A673 (cell line): ENCODE measurements around the gene TRA2A.

Experiments used
- EZH2 ChIP-seq: fragments of 200-600 bp; sonication (generic); IDR thresholded peaks from 2 replicates; pipeline ENCODE4 v1.6.1; 2017; ENCODE audit warnings: borderline replicate concordance, low read depth, mild to moderate bottlenecking, mixed read lengths, antibody characterized with exemption, low read length; ENCODE audit not compliant: poor library complexity, severe bottlenecking
- TF ChIP-seq, protein P1 (sequence below): fragments of 300-800, 200-600 bp; sonication (generic); conservative IDR thresholded peaks from 2 replicates; pipeline ENCODE4 v1.5.1; 2017; ENCODE audit warnings: low read depth, mild to moderate bottlenecking, antibody characterized with exemption, low read length, moderate library complexity, mixed read lengths

DNA sequence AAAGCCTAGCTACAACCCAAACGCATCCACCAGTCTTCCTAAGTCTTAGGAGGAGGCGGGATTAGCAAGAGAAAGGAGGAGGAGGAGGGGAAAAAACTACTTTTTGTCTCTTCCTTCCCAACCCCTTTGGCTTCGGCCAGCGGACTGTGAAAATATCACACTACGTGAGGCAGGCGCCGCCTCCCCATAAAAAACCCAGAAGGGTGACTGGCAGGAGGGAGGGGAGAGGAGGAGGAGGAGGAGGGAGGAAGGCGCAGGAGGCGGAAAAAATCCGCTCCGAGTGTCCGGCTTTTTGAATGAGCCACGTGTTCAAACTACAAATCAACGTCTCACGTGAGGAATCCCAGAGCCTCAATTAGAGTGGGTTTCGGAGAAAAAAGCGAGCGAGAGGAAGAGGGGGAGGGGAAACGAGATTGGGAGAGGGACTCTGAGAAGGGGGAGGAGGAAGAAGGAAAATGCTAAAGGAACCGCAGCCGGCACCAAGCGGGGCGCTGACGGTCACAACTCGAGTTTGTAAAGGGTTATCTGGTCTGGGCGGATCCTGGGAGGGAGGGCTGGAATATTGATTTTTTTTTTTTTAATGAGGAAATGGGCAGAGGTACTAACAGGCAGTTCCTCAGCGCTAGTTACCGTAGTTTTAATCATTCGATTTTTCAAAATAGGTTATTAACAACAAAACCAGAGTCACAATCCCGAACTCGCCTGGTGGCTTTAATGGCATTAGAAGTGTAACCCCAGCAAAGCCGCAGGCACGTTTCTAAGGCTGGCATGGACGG is 61.3 kb downstream of the TRA2A start, which contains the start of gene IGF2BP3:
- TF ChIP-seq, protein P1, sequence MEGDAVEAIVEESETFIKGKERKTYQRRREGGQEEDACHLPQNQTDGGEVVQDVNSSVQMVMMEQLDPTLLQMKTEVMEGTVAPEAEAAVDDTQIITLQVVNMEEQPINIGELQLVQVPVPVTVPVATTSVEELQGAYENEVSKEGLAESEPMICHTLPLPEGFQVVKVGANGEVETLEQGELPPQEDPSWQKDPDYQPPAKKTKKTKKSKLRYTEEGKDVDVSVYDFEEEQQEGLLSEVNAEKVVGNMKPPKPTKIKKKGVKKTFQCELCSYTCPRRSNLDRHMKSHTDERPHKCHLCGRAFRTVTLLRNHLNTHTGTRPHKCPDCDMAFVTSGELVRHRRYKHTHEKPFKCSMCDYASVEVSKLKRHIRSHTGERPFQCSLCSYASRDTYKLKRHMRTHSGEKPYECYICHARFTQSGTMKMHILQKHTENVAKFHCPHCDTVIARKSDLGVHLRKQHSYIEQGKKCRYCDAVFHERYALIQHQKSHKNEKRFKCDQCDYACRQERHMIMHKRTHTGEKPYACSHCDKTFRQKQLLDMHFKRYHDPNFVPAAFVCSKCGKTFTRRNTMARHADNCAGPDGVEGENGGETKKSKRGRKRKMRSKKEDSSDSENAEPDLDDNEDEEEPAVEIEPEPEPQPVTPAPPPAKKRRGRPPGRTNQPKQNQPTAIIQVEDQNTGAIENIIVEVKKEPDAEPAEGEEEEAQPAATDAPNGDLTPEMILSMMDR, result peak; percentile 17; the same call in 1 of the 2 replicates
- no peak for TF ChIP-seq EZH2
